ENCODE measurements around the gene ZNF654.
"Not testable (repeated sequence)": the region's sequence is repeated elsewhere in the genome, so short reads cannot be mapped to it uniquely, and the experiment has no call there.

The ZNF654 gene

DNA sequence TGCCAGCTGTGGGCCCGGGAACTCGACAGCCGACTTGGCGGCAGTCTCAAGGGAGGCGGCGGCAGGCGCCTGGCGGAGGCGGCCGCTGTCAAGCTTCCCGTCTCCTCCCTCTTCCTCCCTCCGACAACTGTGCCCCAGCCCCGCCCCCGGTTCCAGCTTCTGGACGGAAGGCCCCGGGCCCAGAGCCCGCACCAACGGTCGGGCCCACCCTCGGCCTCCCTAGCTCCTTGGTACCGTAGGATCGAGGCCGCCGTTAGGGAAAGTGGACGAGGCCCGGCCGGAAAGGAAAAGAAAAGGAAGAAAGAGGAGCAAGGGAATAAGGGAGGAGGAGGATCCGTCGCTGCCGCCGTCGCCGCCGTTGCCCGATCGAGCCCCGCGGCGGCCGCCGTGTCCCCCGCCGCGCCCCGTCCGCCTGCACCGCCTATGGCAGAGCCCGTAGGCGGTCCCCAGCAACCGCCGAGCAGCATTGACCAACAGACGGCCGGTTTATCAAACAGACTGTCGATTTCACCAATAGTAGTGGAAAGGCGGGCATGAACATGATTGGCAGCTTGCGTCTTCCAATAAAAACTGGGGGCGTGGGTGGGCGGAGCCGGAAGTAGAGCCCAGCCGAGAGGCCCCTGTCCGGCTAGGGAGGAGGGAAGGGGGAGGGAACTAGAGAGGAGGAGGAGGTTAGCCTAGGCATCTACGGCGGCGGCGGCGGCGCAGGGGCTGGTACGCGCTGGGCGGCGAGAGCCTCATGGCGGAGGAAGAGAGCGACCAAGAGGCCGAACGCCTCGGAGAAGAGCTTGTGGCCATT is at the start of gene ZNF654, which contains the start of gene CGGBP1:
ZNF654 (plus strand) TSS at position 675 of the 799 bp plus-strand sequence; CDS start at position 740, 65 bp downstream.
CGGBP1 (minus strand) TSS at position 425 of the 799 bp plus-strand sequence. CDS start 3,029 bp downstream, outside the sequence.
- peak; percentile 100 for DNase-seq

DNA sequence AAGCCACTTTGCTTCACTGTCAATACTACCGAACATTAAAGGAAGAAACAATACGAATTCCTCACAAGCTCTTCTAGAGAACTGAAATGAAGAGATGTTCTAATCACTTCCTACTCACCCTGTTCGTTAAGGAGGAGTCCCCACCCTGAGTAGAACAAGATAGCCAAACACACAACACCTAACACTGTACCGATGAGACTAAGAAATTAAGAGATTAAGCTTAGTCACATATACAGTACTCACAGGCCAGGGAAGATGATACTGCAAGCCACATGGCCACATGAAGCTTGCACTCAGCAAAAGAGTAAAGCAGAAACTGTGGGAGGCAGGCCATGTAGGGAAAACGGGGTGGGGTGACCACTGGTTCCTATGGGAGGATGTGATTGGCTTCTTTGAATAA is 48.2 kb upstream of the ZNF654 start:
- no peak for DNase-seq

DNA sequence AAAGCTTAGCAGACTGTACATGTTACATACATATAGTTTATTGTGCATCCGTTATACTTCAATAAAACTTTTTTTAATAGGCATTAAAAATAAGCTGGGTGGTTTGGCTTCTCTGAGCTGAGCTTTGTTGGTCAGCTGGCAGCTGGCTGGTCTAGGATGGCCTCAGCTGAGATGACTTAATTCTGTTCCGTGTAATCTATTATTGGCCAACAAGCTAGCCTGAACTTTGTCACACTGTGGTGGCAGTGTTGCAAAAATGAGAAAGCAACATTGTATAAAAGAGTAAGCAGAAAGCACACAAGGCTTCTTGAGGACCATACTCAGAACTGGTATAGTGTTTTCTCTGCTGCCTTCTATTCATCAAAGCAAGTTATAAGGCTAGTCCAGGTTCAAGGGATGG is 45.5 kb upstream of the ZNF654 start:
- no peak for DNase-seq

DNA sequence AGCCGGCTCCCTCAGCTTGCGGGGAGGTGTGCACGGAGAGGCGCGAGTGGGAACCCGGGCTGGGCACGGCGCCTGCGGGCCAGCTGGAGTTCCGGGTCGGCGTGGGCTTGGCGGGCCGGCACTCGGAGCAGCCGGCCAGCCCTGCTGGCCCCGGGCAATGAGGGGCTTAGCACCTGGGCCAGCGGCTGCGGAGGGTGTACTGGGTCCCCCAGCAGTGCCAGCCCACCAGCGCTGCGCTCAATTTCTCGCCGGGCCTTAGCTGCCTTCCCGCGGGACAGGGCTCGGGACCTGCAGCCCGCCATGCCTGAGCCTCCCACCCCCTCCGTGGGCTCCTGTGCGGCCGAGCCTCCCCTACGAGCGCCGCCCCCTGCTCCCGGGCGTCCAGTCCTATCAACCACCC is 43.4 kb upstream of the ZNF654 start:
- not testable (repeated sequence) for DNase-seq

DNA sequence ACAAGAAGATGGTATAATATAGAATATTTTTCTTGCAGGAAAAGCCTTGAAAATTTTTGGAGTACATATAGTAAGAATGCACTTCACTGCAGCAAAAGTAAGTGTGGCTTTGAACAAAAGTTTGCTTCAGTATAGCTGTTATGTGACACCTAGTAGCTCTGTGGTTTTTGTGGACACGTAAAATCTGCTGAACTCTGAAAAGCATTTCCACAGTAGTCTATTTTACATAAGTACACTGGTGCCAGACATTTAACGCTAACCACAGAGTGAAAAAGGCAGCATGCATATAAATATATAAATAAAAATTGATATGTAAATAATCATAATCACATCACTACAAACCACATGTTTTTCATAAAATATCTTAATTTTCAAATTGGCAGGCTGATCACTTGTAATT is 40.0 kb upstream of the ZNF654 start:
- DNase-seq, result no peak

DNA sequence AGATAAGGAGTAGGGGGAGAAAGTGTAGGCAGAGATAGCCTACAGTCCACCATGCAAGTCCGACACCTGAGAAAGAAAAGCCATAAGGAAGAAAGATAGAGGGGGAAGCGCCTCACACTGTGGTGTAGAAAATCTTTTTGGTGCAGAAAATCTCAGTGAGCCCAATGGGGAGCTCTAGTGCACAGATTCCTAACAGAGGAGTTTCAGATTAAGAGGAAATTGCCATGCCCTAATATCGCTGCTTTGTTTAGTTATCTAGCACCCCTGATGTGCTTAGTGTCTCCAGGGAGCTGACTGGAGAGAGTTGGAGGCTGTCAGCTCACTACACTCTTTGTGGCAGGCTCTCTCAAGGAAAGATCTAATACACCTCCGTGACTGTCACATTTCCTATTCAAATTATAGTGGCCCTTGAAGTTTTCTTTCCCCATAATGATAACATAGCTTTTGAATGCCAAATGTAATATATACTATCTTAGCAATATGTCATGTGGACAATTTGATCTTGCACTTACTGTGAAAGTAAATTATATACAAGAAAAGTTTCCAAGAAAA is 34.0 kb upstream of the ZNF654 start:
- DNase-seq, result no peak

DNA sequence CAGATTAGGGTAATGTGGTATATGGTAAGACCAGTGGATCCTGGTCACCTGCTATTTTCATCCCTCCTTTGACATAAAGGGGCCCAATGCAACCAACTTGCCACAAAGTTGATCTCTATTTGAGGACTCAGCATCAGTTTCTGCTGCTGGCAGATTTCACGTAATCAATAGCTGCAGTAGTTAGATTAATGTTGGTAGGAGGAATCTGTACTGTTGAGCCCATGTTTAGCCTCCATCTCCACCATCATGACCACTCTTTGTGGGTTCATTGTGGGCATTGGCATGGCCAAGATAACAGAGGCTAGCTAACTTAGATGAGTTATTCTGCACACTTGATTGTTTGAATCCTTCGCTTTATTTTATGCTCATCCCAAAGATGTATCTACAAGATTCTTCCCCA is 30.2 kb upstream of the ZNF654 start:
- DNase-seq, result no peak

DNA sequence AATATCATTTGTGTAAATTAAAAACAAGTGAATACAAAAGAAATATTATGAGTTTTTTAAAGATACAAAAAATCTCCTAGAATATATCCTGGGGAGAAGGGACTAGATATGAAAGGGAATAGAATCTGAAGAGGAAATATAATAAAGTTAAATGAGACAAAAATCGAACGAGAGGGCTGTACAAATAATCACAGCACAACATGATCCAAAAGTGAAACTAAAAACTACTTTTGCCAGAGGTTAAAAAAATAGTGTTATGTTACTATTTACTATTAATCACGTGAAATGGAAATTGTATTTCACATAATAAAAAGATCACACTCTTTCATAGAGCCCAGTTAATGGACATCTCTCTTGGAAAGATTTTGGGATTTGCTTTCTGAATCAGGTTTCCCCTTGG is 28.8 kb upstream of the ZNF654 start:
- DNase-seq, result no peak

DNA sequence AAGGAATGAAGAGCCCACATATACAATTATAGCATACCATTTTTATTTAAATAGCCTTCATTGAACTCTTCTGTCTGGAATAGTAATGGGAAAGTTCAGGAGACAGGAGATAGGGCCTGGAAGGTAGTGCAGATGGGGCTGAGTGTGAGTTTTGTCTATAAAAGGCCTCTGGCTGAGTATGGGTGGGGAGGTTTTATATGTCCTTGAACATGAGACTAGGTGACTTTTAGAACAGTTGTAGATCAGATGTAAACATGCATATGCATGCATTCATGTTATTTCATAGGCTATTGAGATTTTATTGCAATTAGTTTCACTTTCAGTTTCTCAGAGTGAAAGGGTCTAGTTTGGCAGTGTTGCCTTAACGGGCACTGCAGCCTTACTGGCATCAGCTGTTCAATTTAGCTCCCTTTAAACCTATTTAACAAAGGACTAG is 27.4 kb upstream of the ZNF654 start:
- DNase-seq, result no peak

DNA sequence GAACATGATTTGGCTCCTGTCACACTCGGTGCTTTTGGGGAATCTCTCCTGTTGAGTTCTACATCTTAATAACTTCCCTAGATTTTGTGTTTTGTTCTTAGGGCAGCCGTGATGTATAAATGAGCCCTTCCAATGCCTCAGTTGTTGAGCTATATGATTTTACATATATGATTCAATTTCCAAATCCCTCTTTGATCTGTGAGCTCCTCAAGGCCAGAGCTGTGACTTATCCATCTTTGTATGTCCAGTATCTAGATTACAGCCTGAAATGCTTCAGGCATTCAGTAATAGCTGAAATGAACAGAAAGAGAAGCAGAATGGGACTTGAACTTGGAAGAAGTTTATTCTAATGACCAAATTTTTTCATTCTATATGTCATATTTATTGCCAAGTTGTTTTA is 26.8 kb upstream of the ZNF654 start:
- DNase-seq, result no peak

DNA sequence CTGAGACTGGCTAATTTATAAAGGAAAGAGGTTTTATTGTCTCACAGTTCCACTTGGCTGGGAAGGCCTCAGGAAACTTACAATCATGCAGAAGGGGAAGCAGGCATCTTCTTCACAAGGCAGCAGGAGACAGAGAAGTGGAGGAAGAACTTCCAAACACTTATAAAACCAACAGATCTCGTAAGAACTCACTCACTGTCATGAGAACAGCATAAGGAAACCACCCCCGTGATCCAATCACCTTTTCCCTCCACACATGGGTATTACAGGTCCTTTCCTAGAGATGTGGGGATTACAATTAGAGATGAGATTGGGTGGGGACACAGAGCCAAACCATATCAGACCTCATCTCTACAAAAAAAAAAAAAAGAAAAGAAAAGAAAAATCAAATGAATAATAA is 26.0 kb upstream of the ZNF654 start:
- DNase-seq, result no peak

DNA sequence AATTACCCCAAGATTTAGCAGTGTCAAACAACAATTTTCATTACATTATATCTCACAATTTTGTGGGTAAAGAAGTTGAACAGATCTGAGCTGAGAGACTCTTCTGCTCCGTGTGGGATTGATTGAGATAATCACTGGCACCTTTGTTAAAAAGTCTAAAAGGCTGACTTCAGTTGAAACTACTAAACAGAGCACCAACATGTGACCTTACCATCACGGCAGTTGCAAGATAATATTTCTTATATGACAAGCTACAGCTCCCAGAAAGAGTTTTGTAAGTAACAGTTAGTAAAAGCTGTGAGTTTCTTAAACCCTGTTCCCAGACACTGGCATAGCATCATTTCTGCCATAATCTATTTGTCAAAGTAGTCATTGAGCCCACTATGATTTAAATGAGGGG is 25.2 kb upstream of the ZNF654 start:
- no peak for DNase-seq

DNA sequence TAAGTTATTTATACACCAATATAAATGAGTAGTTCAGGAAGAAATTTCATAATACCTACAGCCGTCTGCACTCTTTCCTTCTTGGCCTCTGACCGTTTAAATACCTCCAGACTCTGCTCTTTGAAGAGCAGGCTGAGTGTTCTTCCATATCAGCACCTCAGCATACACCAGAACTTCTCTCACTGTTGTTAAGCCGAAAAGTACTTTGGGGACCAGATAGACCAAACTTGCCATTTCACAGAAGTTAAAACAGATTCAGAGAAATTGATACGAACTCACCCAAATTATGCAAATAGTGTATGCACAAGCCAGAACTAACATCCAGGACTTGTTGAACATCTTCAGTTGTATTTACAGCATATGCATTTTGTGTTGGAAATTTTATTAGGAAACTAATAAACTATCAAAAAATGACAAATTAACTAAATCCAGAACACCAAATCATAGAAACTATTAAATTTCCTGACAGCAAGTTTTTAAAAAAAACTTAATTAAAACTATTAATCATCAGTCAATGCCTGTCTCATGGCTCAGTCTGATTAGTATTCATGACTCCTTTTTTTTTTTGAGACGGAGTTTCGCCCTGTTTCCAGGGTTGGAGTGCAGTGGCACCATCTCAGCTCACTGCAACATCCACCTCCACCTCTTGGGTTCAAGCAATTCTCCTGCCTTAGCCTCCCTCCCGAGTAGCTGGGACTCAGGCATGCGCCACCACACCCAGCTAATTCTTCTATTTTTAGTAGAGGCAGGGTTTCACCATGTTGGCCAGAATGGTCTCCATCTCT is 24.4 kb upstream of the ZNF654 start:
- DNase-seq, result no peak

DNA sequence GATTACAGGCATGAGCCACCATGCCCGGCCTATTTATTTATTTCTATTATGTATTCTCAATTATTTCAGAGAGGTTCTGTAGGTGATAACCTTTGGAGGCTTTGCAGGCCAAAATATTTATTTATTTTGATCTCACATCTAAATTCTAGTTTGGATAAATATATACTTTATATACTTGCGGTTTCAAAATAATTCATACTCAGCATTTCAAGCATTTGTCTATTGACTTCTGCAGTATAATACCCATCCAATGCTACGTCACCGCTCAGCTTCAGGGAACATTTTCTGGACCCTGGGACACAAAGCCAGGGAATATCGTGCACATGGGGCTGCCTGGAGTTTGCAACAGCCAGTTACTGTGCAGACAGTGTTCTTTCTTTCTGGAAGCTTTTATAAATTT is 22.8 kb upstream of the ZNF654 start:
- no peak for DNase-seq

DNA sequence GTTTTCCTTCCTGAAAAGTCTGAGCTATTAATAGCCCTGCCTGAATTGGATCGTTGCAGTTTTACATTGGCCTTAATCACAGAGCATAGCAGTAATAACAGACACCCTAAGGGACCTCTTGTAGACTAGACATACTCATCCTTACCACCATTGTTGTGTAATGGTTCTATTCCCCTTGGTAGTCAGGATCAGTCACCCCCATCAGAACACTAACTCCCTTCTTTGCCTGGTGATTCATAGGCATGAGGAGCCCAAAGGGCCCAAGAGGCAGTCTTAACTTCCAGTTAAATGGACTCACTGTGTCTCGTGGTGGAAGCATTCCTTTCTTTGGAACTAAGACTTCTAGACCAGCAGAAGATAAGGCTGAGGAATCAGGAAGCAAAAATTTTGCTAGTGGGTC is 20.5 kb upstream of the ZNF654 start:
- no peak for DNase-seq

DNA sequence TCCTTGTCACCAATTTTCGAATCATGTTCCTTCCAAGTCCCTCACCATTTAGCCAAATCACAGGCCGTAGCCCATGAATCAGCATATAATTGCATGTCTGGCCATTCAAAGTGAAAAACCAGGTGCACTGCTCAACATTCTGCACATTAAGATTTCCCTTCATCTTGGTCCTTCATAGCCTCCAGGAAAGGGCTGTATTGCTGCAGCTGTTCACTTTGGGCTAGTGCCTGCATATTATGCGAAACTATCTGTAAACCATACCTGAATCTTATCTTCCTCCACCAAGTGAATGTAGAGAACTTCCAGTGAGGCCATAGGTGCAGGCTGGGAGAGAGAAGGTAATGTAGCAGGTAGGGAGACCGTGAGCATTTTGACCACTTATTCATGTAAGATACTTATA is 18.5 kb upstream of the ZNF654 start:
- no peak for DNase-seq

DNA sequence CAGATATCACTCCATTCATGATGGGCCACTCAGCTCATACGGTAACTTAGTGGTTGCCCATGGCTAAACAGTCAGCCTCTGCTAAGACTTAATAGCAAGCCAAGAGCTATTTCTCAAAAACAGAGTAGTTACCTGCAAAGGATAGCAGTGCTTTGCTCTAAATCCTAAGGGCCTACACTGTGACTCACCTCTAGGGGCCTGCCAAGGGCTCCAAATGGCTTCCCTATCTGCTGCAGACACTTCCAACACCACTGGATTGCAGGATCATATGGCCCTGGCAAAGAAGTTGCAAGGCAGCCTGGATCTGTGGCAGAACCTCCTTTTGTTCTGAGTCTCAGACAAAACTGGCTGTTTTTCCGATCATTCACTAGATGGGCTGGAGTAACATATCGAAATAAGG is 18.1 kb upstream of the ZNF654 start:
- DNase-seq, result no peak

DNA sequence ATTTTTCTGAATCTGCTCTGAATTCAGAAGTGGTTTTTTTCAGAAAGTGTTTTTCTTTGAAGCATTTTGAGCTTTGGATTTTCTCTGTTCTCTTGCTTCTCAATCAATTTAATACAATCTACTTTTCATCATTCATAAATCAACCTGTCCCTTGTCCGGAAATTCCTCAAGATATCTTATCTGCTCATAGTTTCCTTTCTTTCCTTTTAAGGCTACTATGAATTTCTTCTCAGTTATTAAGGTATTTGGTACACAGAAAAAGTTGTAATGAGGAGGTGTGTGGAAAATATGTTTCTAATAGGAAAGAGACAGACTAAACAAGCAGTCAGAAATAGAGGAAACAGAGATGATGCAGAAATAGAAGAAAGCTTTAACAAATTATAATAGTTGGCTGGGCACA is 14.6 kb upstream of the ZNF654 start:
- DNase-seq, result no peak

DNA sequence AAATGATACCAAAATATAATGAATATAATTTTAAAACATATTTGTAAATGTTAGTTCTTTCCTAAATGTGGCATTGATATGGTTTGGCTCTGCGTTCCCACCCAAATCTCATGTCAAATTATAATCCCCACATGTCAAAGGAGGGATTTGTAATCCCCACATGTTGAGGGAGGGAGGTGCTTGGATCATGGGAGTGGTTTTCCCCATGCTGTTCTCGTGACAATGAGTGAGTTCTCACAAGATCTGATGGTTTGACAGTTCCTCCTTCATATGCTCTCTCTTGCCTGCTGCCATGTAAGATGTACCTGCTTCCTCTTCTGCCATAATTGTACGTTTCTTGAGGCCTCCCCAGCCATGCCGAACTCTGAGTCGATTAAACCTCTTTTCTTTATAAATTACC is 12.3 kb upstream of the ZNF654 start:
- DNase-seq, result no peak

DNA sequence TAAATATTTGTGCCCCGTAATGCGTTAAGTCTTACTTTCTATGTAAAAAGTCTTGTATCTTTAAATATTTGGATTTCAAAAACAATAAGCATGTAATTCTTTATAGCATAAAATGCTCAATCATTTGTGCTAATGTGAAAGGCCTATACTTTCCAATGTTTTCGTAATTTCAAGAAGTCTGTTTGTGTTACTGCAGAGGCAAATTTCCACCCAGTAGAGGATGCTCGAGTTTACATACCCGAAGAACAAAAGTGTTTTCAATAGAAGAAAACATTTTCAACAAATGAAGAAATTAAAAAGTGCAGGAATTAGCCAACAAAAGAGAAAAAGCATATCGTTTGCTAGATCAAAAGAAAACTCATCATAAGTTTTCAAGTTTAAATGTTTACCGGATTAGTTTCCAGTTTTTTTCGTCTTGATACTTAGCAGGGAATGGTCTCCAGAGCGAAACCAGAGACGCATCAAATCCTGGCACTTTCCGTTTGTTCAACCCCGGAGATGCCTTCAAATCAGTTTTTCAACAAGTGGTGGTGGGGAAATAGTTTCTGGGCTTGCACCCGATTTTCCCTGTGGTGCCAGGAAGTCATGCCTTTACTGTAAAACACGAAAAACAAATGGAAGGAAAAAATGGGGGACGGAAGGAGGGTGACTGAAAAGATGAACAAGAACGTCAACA is 1.3 kb upstream of the ZNF654 start:
- no peak for DNase-seq

DNA sequence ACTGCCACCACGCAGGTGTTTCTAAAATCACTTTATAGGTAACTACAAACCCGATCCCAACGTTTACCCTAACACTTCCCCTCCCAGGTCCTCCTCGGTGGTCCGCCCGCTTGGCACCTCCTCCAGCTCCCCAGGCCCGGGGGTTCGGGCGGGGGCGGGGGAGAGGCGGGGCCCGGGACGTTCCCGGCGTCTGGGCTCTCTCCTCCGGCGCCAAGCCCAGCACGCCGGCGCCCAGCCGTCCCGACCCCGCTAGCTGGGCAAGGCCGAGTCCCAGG is 812 bp upstream of the ZNF654 start:
- DNase-seq, result no peak

DNA sequence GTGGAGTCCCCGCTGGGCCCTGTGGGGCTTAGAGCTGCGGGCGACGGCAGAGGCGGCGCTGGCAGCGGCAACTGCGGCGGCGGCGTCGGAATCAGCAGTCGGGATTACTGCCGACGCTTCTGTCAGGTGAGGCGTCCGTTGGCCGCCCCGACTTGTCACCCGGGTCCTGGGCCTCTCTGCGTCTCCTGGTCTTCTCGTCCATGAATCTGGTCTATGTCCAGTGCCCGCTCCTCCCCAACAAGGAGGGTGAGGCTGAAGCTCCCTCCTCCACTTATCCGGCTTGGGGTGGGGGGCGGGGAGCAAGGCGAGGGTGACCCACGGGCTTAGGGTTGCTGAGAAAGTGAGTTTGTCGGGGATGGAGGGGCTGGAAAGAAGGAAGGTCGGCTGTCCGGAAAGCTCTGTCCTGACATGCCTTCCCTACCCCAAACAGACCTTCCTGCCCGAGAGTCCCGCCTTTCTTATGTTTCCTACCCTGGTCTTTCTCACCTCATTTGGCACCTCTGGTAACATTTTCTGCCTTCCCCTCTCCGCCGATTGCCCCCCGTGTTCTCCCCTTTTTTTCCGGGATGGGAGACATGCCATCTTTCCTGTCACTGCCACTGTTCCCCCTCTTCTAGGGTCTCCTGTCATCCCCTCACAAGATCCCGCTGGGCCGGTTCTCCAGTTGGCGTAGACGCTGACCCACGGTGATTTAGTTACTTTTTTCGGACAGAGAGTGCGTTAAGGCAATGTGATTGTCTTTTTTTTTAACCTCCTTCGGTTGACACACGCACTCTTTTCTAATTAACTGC is 520 bp downstream of the ZNF654 start:
- peak; percentile 60 for DNase-seq

DNA sequence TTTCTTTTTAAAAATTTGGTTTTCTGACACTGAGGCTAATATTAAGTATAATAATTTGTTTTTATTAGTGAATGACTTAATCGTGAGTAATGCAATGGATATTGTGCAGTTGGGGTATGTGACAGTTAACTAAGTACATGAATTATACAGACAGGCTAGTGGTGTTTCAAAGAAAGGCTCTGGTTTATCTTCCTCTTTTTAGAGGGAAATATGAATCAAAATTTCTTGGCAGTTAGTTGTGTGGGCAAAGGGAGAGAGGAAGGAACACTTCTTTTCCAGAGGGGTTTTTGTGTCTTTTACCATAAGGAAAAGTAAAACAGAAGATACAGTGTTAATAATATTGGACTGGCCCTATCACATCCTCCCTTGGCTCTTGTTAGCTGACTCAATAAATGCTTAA is 2.7 kb downstream of the ZNF654 start:
- no peak for DNase-seq

Measured in eye (tissue), 1 donor.